Stimulated activated CD4-positive, alpha-beta T cell treated with anti-CD3 and anti-CD28 coated beads, Interleukin-2, amount 100 ng/mL, for 48 hours (primary cell): ENCODE measurements around the gene PDZRN4.
"Not testable (repeated sequence)": the region's sequence is repeated elsewhere in the genome, so short reads cannot be mapped to it uniquely, and the experiment has no call there.

ENCODE experiments used
- DNase-seq, 2 donors: peaks; one replicate each; pipeline ENCODE4 v3.0.0-alpha.2; 2020

PDZRN4 gene

DNA sequence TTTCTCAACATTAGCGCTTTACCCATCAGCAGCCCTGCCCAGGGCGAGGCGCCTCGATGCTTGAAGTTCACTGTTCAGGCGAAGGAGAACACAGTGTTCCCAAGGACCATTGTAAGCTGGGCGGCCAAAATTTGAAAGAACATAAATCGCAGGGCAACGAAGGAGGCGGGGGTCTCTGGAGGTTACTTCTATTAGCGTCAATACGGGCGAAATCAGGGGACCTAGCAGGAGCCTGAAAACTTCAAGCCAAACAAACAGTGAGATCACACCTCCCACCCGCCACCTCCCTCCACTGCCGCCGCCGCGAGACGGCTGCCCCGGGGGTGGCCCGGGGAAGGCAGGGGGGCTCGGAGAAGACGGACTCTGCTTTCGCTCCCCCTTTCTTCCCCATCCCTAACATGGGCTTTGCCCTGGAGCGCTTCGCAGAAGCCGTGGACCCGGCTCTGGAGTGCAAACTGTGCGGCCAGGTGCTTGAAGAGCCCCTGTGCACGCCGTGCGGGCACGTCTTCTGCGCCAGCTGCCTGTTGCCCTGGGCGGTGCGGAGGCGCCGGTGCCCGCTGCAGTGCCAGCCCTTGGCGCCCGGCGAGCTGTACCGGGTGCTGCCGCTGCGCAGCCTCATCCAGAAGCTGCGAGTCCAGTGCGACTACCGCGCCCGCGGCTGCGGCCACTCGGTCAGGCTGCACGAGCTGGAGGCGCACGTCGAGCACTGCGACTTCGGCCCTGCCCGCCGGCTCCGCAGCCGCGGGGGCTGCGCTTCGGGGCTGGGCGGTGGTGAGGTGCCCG lies at the start of gene PDZRN4:
Gene PDZRN4, plus strand, starts transcription at position 263 of the 783 bp plus-strand sequence.
- no peak for DNase-seq

GRCh38 chr12:41140117-41140516 lies 48.0 kb upstream of the PDZRN4 start:
- DNase-seq = no peak

DNA sequence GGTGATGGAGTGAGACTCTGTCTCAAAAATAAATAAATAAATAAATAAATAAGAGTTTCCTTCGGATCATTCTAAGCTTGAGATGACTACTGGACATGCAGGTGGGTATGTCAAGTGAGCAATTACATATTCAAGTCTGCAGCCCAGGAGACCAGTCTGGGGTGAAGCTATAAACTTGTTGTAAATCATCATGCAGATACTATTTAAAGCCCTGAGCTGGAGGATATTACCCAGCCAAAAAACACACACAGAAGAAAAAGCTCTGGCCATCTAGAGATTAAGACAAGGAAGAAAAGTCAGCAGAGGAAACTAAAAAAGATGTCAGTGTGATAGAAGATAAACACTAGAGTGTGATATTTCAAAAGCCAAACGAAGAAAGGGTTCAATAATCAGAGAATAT lies 47.0 kb upstream of the PDZRN4 start:
- DNase-seq = no peak

DNA sequence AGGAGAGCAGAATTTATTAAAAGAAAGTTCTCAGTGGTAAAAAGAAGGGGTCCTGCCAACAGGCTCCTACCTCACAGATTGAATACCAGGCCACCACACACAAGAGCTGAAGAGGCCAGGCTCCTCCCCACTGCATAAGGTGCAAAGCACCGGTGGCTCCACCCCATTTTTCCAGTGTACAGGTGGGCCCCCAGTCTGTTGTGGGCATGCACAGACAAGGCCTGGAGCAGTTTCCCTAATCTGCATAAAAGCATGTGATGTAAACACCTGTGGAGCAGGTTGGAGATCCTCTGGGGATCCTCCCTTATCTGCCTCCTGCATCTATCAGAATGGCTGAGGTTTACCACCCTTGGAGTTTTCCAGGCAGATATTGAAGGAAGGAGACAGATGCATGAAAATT lies 45.7 kb upstream of the PDZRN4 start:
- DNase-seq = no peak

- DNase-seq = no peak
These were observed 36.3 kb upstream of the PDZRN4 start for GRCh38 chr12:41151793-41152192.

GRCh38 chr12:41162461-41162860 lies 25.7 kb upstream of the PDZRN4 start:
- no peak for DNase-seq

- DNase-seq = no peak
These were observed 20.4 kb upstream of the PDZRN4 start for GRCh38 chr12:41167701-41168100.

- no peak for DNase-seq
These were observed 13.5 kb upstream of the PDZRN4 start for GRCh38 chr12:41174602-41175001.

DNA sequence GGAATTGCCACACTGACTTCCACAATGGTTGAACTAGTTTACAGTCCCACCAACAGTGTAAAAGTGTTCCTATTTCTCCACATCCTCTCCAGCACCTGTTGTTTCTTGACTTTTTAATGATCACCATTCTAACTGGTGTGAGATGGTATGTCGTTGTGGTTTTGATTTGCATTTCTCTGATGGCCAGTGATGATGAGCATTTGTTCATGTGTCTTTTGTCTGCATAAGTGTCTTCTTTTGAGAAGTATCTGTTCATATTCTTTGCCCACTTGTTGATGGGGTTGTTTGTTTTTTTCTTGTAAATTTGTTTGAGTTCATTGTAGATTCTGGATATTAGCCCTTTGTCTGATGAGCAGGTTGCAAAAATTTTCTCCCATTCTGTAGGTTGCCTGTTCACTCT lies 8.6 kb upstream of the PDZRN4 start:
- not testable (repeated sequence) for DNase-seq

DNA sequence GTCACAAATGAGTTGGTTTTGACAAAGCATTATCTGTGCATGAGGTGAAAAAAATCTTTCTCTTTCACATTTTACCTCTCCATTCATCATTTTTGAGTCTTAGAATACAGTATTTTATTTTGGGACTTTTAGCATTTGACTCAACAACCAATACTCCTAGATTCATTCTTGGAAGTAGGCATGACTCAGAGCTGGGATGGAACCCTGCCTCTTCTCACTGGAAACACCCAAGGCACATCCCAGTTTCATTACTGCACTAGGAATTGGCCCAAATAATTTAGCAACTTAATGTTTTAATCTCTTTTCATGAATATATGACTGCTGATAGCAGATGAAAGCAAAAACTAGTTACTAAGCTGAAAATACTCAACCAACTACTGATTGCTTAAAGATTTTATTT lies 3.3 kb upstream of the PDZRN4 start:
- DNase-seq = no peak

GRCh38 chr12:41186026-41186425 lies 2.1 kb upstream of the PDZRN4 start:
- DNase-seq = no peak

- no peak for DNase-seq
These were observed 798 bp downstream of the PDZRN4 start for GRCh38 chr12:41188841-41189394.

DNA sequence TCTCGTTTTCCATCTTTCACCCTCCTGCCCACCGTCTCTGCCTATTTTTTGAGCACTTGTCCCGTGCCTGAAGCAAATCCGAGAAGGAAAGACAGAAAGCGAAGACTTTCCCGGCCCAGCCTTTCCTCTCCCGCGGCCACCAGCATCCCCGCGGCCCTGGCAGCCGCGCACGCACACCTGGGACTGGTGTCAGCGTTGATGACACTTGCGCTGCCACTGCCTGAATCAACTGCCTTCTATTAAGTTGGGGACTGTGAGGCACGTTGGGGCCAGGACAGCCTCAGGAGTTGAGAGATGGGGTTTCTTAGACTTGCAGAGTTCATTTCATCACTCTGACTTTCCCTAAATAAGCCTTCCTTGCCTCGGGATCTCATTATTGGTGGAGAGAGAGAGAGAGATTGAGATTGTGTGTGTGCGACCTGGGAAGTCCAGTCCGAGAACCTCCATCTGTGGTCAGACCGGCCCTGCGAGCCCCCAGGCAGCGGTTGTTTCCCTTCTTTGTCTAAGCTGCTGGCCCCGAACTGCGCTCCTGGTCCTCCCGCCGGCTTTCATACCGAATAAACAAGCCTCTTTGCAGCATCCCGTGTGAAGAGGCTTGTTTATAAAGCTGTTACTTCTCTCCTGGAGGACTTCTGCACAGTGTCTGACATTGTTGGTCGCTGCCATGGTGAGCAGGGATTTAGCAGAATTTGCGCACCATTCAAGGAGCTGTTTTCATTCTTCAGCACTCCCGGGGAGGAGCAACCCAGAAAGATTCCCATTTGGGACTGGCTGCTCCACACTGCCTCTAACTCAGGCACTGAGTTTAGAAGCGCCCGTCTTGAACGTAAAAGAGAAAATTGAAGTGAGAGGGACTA lies 1.5 kb downstream of the PDZRN4 start:
- DNase-seq = no peak

- DNase-seq = no peak
These were observed 2.2 kb downstream of the PDZRN4 start for GRCh38 chr12:41190338-41190737.

GRCh38 chr12:41191549-41191948 lies 3.4 kb downstream of the PDZRN4 start:
- DNase-seq = not testable (repeated sequence)

- DNase-seq = no peak
These were observed 5.2 kb downstream of the PDZRN4 start for GRCh38 chr12:41193311-41193710.

GRCh38 chr12:41202051-41202450 lies 13.9 kb downstream of the PDZRN4 start:
- DNase-seq = no peak

DNA sequence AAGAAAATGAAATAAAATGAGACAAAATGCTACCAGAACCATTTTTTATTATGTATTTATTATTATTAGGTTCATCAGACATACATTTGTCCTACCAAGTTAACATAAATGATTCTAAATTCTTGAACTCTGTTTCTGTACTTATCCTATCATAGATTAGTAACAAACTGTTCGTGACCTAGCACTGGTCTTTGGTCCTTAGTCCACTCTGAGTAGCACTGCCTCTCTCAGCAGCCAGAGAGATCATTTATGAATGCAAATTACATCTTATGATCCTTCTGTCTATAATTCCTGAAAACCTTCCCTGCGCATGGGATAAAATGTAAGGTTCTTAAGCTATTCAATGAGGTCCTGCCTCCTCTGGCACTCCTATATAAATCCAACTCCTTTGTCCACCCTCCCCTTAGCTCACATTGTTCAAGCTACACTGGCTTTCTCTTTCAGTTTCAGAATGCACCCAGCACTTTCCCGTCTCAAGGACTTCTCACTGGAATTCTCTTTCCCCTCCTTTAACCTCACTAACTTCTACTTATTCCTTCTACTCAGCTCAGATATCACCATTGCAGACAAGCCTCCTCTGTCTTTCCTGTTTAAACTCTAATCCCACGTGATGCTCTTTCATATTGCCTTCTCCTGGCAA lies 17.1 kb downstream of the PDZRN4 start:
- DNase-seq = no peak

GRCh38 chr12:41206298-41206697 lies 18.2 kb downstream of the PDZRN4 start:
- DNase-seq = no peak

DNA sequence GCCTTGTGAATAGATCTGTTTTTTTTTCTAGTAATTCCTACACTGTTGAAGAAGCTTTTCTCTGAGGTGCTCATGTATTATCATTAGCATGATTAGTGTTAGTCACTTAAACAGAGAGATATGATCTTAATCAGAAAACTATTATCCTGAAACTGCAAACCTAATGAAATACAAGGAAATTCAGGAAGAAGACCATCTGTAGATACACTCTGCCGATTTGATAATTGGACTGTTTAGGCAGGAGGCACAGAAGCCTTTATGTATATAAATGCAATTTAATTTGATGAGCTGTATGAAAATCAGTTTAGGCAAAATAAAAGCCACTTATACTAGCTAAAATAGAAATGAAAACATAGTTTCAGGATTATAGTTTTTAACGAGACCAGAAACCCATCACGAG lies 23.3 kb downstream of the PDZRN4 start:
- no peak for DNase-seq

DNA sequence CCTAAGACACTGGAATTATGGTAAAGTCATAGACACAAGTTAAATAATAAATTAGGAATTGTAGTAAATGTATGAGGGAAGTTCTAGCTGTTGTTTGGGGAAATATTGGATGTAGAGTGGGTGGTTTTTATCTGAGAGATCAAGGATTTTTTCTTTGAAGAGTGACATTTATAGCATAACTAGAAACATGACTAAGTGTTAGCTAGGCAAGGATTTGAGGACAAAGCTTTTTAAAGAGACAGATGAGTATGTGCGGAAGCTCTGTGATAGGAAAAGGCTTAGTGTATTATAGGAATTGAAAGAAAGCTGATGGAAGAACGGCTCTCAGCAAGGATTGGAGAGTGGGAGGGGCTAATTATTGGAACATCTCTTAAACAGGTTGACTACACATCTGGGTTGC lies 24.5 kb downstream of the PDZRN4 start:
- DNase-seq = no peak

- no peak for DNase-seq
These were observed 25.0 kb downstream of the PDZRN4 start for GRCh38 chr12:41213107-41213506.

DNA sequence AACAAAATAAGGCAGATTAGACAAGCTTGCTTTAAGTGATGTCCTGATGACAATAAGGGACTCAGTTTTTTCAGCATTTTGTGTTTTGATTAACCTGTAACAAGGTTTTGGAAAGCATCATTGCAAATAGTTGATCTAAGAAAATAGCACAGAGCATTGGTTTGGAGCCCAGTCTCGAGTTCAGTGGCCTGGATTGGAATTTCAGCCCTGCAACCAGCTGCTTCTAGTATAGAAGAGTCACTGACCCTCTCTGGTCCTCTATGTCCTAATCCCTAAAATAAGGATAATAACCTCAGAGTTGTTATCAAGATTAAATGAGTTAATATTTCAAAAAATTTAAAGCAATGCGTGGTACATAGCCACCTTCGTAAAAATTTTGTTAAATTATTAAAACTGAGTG lies 25.5 kb downstream of the PDZRN4 start:
- DNase-seq = no peak
